Colonic mucosa (tissue), 4 donors: Measurements from ENCODE around the gene CNOT8. TPM values are rescaled to one million over a fixed set of nuclear protein-coding genes. Genes with fewer than 3 reads are reported as not detected.

Experiments used
- DNase-seq: peaks from one replicate; pipeline ENCODE4 v3.0.0-alpha.2; 2020
- H3K27ac ChIP-seq: fragments of 200-600 bp; one replicate; pipeline ENCODE4 v1.8.0; 2021
- H3K27me3 ChIP-seq: fragments of 200-600 bp; one replicate; pipeline ENCODE4 v1.8.0; 2021
- H3K36me3 ChIP-seq: fragments of 200-600 bp; one replicate; pipeline ENCODE4 v1.8.0; 2021
- H3K4me1 ChIP-seq: fragments of 200-600 bp; one replicate; pipeline ENCODE4 v1.8.0; 2021; ENCODE audit warnings: mild to moderate bottlenecking
- H3K4me3 ChIP-seq: fragments of 200-600 bp; one replicate; pipeline ENCODE4 v1.8.0; 2021
- H3K9ac ChIP-seq, 2 donors: one replicate each; pipeline ENCODE4 v1.7.0; 2013; ENCODE audit warnings: control low read depth in 2 of 2, low read depth in 2 of 2, low read length in 2 of 2
- H3K9me3 ChIP-seq: fragments of 200-600 bp; one replicate; pipeline ENCODE4 v1.8.0; 2021
- CTCF ChIP-seq: fragments of 200-600 bp; IDR thresholded peaks from one replicate; pipeline ENCODE4 v1.8.0; 2022; ENCODE audit warnings: antibody characterized with exemption, mild to moderate bottlenecking
- intact Hi-C: fragments of 100-400 bp; cut with DNase I; formaldehyde crosslinking; loops from one replicate; pipeline ENCODE4 v1.14.1; 2022
- total RNA-seq, 2 donors: library from RNA; stranded (reverse); fragmentation: NEBNext Ultra II Directional in 1 of 2; extraction: Animal tissue kit (Norgen Biotek cat#: 25700) in 1 of 2; gene quantifications; one replicate each; pipeline ENCODE4 v1.2.1, GENCODE V29; 2021
- donor health status: healthy.
- donor health status: DM: no; HTN: no; CAD: no.
- donor health status: DM: no; HTN: no; CAD: no.

Gene CNOT8
- total RNA-seq, 2 donors from 2014 or later = 64.0 to 84.0 TPM

GRCh38 chr5:154844809-154845208 is 13.6 kb upstream of the CNOT8 start:
- Histone ChIP-seq H3K9me3 (no peaks in the 10 kb centered on the region), H3K9ac (no peak overlapping the region), H3K27me3 (no peaks in the 10 kb centered on the region), H3K27ac (no peak overlapping the region), H3K4me1 (no peaks in the 10 kb centered on the region), H3K4me3 (no peak overlapping the region), H3K36me3 (no peaks in the 10 kb centered on the region)
- no peak for TF ChIP-seq CTCF
- DNase-seq = no peak
- intact Hi-C loops = no loop called here

- Histone ChIP-seq H3K4me1 (no peaks in the 10 kb centered on the region), H3K27ac (no peak overlapping the region), H3K27me3 (no peaks in the 10 kb centered on the region), H3K9me3 (no peaks in the 10 kb centered on the region), H3K36me3 (no peaks in the 10 kb centered on the region), H3K9ac (no peak overlapping the region), H3K4me3 (no peak overlapping the region)
- intact Hi-C loops = no loop called here
- no peak for TF ChIP-seq CTCF
- no peak for DNase-seq
Measured at GRCh38 chr5:154849264-154849785, 9.1 kb upstream of the CNOT8 start.

GRCh38 chr5:154849791-154850201 is 8.6 kb upstream of the CNOT8 start:
- Histone ChIP-seq H3K36me3 (no peaks in the 10 kb centered on the region), H3K4me1 (no peaks in the 10 kb centered on the region), H3K4me3 (peak overlapping the region; percentile 32), H3K27ac (peak overlapping the region; percentile 42), H3K9me3 (no peaks in the 10 kb centered on the region), H3K27me3 (no peaks in the 10 kb centered on the region), H3K9ac (peak overlapping the region; percentile 52 to 79)
- no peak for TF ChIP-seq CTCF
- DNase-seq = no peak
- intact Hi-C loops = no loop called here

GRCh38 chr5:154850255-154851062 is 8.0 kb upstream of the CNOT8 start, which contains the start of gene FAXDC2:
FAXDC2 (minus strand) TSS chr5:154850603; CDS start chr5:154838178, 12,425 bp downstream.
- no peaks in the 10 kb centered on the region for H3K36me3 ChIP-seq
- H3K9ac ChIP-seq = peak within 1 kb of the TSS; percentile 52 to 79
- H3K27ac ChIP-seq = peak within 1 kb of the TSS; percentile 42
- intact Hi-C loops = no loop called here
- peak; percentile 60 for DNase-seq
- TF ChIP-seq CTCF = no peak
- H3K4me1 ChIP-seq = no peaks in the 10 kb centered on the region
- no peaks in the 10 kb centered on the region for H3K9me3 ChIP-seq
- peak within 1 kb of the TSS; percentile 32 for H3K4me3 ChIP-seq
- no peaks in the 10 kb centered on the region for H3K27me3 ChIP-seq

GRCh38 chr5:154851351-154851750 is 7.1 kb upstream of the CNOT8 start:
- intact Hi-C loops = no loop called here

More at GRCh38 chr5:154851351-154851750, 7.1 kb upstream of the CNOT8 start:
- Histone ChIP-seq H3K9me3 (no peaks in the 10 kb centered on the region), H3K36me3 (no peaks in the 10 kb centered on the region), H3K27me3 (no peaks in the 10 kb centered on the region), H3K27ac (peak overlapping the region; percentile 42), H3K4me1 (no peaks in the 10 kb centered on the region), H3K9ac (no peak overlapping the region), H3K4me3 (no peak overlapping the region)
- TF ChIP-seq CTCF = no peak
- no peak for DNase-seq
